Hepatocyte (in vitro differentiated cells): ENCODE data around the gene XYLT1. TPM values are rescaled to one million over a fixed set of nuclear protein-coding genes. Genes with fewer than 3 reads are reported as not detected.

Experiments used
- DNase-seq: peaks from one replicate; pipeline ENCODE4 v3.0.0-alpha.2; 2016; ENCODE audit warnings: low spot score
- H2AFZ ChIP-seq: fragments of 200-600 bp; sonication (generic); 2 replicates; pipeline ENCODE4 v1.6.0; 2016; ENCODE audit warnings: antibody characterized with exemption, mild to moderate bottlenecking
- H3K27ac ChIP-seq: fragments of 200-600 bp; sonication (generic); 2 replicates; pipeline ENCODE4 v1.5.1; 2016; ENCODE audit warnings: mild to moderate bottlenecking
- H3K27me3 ChIP-seq: fragments of 200-600 bp; sonication (generic); 2 replicates; pipeline ENCODE4 v1.6.1; 2016
- H3K36me3 ChIP-seq: fragments of 200-600 bp; sonication (generic); replicated peaks from 2 replicates; pipeline ENCODE4 v1.5.1; 2016; ENCODE audit warnings: low read depth; ENCODE audit not compliant: insufficient read depth
- H3K4me1 ChIP-seq: fragments of 200-600 bp; sonication (generic); 2 replicates; pipeline ENCODE4 v1.5.1; 2016; ENCODE audit warnings: mild to moderate bottlenecking, moderate library complexity; ENCODE audit not compliant: insufficient read depth
- H3K4me2 ChIP-seq: fragments of 200-600 bp; sonication (generic); 2 replicates; pipeline ENCODE4 v1.6.0; 2016
- H3K4me3 ChIP-seq: fragments of 200-600 bp; sonication (generic); 2 replicates; pipeline ENCODE4 v1.5.1; 2016; ENCODE audit warnings: mild to moderate bottlenecking
- H3K79me2 ChIP-seq: fragments of 200-600 bp; sonication (generic); 2 replicates; pipeline ENCODE4 v1.6.0; 2017; ENCODE audit warnings: mild to moderate bottlenecking
- H3K9me2 ChIP-seq: fragments of 200-600 bp; sonication (generic); replicated peaks from 2 replicates; pipeline ENCODE4 v1.6.0; 2017; ENCODE audit warnings: mild to moderate bottlenecking; ENCODE audit not compliant: insufficient read depth
- H3K9me3 ChIP-seq: fragments of 200-600 bp; sonication (generic); 2 replicates; pipeline ENCODE4 v1.5.1; 2016; ENCODE audit warnings: low read depth, mild to moderate bottlenecking
- H4K20me1 ChIP-seq: fragments of 200-600 bp; sonication (generic); 2 replicates; pipeline ENCODE4 v1.6.0; 2016; ENCODE audit warnings: mild to moderate bottlenecking; ENCODE audit not compliant: insufficient read depth, poor library complexity, severe bottlenecking
- EZH2 ChIP-seq: fragments of 200-600 bp; sonication (generic); IDR thresholded peaks from 2 replicates; pipeline ENCODE4 v1.6.1; 2016; ENCODE audit warnings: antibody characterized with exemption, mild to moderate bottlenecking, borderline replicate concordance
- EZH2phosphoT487 ChIP-seq: fragments of 200-600 bp; sonication (generic); IDR thresholded peaks from one replicate; pipeline ENCODE4 v1.6.1; 2018; ENCODE audit warnings: antibody characterized with exemption, mild to moderate bottlenecking, low read depth, moderate library complexity; ENCODE audit not compliant: unreplicated experiment, severe bottlenecking
- WGBS: methylation state at CpG from one replicate; pipeline ENCODE4 v1.1.6; 2016; ENCODE audit warnings: low lambda C conversion rate; ENCODE audit errors: missing lambda C conversion rate; 5-methylcytosine and 5-hydroxymethylcytosine counted together
- polyA plus RNA-seq: library from polyadenylated mRNA; unstranded; fragments of >200 nt; fragmentation: Nextera tagmentation; extraction: Ambion mirVana; gene quantifications from 2 replicates; pipeline ENCODE4 v1.2.1, GENCODE V29; 2016
- total RNA-seq: library from RNA; depleted of rRNA; stranded (reverse); fragments of >200 nt; gene quantifications from 2 replicates; pipeline ENCODE4 v1.2.3, GENCODE V29; 2014
- TF ChIP-seq, protein P1 (sequence below): fragments of 200-600 bp; sonication (generic); IDR thresholded peaks from 2 replicates; pipeline ENCODE4 v1.5.1; 2016; ENCODE audit warnings: antibody characterized with exemption, mild to moderate bottlenecking; ENCODE audit not compliant: poor library complexity

XYLT1 gene
- total and polyA plus RNA-seq, 2 experiments from 2014 or later: 6.9 to 13.7 TPM

DNA sequence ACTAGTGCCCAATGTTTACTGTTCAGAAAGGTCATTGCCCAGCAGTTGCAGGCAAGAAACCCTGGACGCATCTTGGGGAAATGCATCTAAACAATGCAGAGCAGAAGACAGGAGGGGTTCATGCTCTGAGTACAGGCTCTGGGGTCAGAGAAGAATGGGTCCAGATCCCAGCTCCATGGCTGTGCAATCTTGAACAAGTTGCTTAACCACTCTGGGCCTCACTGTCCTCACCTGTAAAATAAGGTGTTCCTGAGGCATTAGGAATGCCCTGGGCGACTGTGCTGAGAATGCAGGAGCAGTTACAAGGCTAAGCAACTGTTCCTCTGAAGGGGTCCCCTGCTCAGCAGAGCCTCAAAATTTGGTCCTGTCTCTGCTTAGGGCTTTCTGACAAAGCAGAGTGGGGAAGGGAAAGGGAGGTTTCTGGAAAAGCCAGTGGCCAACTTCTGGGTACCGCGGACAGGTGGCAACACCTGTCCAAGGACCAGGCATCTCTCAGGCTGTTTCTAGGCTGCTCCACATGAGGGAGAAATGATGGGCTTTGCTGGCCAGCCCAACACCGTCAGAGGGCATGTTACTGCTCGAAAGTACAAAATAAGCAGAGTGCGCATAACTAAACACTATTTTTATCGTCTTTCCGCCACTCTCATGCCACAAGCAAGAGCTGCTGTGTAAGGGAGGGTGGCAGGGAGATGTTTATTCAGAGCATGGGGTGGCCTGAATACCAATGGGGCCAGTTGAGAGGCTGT is 176.8 kb downstream of the XYLT1 start:
- peaks cover 3% of the 10 kb centered on the region for H3K79me2 ChIP-seq
- WGBS: 94% methylated on average over 9 of the region's 9 CpGs
- no peaks in the 10 kb centered on the region for H4K20me1 ChIP-seq
- H3K36me3 ChIP-seq: no peaks in the 10 kb centered on the region
- H3K4me1 ChIP-seq: peaks cover 7% of the 10 kb centered on the region
- H3K9me3 ChIP-seq: no peaks in the 10 kb centered on the region
- no peak overlapping the region for H3K27ac ChIP-seq
- H2AFZ ChIP-seq: no peak overlapping the region
- no peaks in the 10 kb centered on the region for H3K27me3 ChIP-seq
- TF ChIP-seq EZH2: no peak
- TF ChIP-seq, protein P1, sequence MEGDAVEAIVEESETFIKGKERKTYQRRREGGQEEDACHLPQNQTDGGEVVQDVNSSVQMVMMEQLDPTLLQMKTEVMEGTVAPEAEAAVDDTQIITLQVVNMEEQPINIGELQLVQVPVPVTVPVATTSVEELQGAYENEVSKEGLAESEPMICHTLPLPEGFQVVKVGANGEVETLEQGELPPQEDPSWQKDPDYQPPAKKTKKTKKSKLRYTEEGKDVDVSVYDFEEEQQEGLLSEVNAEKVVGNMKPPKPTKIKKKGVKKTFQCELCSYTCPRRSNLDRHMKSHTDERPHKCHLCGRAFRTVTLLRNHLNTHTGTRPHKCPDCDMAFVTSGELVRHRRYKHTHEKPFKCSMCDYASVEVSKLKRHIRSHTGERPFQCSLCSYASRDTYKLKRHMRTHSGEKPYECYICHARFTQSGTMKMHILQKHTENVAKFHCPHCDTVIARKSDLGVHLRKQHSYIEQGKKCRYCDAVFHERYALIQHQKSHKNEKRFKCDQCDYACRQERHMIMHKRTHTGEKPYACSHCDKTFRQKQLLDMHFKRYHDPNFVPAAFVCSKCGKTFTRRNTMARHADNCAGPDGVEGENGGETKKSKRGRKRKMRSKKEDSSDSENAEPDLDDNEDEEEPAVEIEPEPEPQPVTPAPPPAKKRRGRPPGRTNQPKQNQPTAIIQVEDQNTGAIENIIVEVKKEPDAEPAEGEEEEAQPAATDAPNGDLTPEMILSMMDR: no peak
- TF ChIP-seq EZH2phosphoT487: no peak
- H3K4me3 ChIP-seq: no peak overlapping the region
- no peak for DNase-seq
- H3K4me2 ChIP-seq: no peak overlapping the region
- no peaks in the 10 kb centered on the region for H3K9me2 ChIP-seq

DNA sequence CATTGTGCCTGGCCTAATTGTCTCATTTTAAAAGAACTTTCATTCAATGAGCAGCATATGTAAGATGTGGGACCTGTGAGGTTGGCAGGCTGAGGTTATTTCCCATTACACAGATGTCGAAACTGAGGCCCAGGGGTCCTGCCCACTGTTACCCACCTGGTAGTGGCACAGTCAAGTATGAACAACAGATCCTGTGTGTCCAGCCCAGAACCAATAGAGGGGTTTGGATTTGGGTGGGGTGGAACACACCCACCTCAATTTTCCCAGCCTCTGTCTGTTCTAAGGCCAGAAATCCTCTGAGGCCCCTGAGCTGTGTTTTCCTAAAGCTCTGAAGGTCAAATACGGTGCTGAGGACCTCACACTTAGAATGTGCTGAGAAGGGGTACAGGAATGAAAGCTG is 179.5 kb downstream of the XYLT1 start:
- H3K79me2 ChIP-seq: no peaks in the 10 kb centered on the region
- no peak for TF ChIP-seq EZH2phosphoT487
- TF ChIP-seq, protein P1: no peak
- no peak for TF ChIP-seq EZH2
- no peak overlapping the region for H2AFZ ChIP-seq
- no peaks in the 10 kb centered on the region for H3K36me3 ChIP-seq
- H4K20me1 ChIP-seq: no peaks in the 10 kb centered on the region
- no peak overlapping the region for H3K27ac ChIP-seq
- no peaks in the 10 kb centered on the region for H3K27me3 ChIP-seq
- no peak overlapping the region for H3K4me2 ChIP-seq
- 86% methylated on average over 2 of the region's 2 CpGs for WGBS
- peaks cover under 1% of the 10 kb centered on the region for H3K4me1 ChIP-seq
- no peaks in the 10 kb centered on the region for H3K9me2 ChIP-seq
- H3K9me3 ChIP-seq: no peaks in the 10 kb centered on the region
- DNase-seq: no peak
- no peak overlapping the region for H3K4me3 ChIP-seq

DNA sequence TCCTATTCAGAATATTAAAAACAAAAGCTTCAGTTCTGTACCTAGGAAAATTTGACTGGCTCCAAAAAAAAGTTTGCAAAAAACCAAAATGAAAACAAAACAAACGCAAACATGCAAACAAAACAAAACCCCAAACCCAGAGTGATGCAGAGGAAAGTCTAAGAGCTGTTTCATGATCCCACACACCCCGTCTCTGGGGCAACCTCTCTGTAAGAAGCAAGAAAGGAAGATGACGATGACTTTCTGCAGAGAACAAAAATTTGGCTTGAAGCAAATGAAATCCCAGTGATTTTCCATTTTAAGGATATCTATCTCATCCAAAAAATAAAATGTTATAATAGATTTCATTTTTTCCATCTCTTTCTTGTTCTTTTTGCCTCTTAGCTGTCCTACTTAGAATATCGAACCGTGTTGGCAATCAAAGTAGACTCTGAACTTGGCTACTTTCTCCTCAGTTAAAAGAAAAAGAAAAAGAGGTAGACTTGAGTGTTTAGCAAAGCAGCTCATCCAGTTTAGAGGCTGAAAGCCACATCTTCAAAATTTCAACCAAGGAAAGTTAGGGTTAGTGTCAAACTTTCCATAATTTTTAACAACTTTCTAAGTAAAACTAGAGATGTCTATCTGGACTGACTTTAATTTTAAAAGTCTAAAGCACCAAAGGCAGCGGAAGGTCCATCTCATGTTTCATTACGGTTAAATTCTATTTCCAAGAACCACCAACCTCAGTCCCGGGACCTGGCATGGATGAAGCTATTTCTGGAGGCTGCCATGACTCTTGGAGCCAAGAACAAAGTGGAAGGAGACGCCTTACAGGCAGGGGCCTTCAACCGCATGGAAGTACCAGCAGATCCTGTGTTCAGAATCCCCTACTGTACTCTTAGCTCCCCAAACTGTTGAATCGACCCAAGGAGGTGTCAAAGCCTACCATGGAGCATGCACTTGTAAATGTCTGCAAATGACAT is 180.8 kb downstream of the XYLT1 start:
- DNase-seq: no peak
- H3K79me2 ChIP-seq: no peaks in the 10 kb centered on the region
- H3K9me2 ChIP-seq: no peaks in the 10 kb centered on the region
- H3K9me3 ChIP-seq: no peaks in the 10 kb centered on the region
- H3K4me1 ChIP-seq: no peaks in the 10 kb centered on the region
- no peak overlapping the region for H3K4me3 ChIP-seq
- H3K27me3 ChIP-seq: no peaks in the 10 kb centered on the region
- no peak overlapping the region for H2AFZ ChIP-seq
- H3K4me2 ChIP-seq: no peak overlapping the region
- H3K36me3 ChIP-seq: no peaks in the 10 kb centered on the region
- WGBS: 89% methylated on average over 11 of the region's 11 CpGs
- no peaks in the 10 kb centered on the region for H4K20me1 ChIP-seq
- no peak overlapping the region for H3K27ac ChIP-seq
- no peak for TF ChIP-seq EZH2
- TF ChIP-seq EZH2phosphoT487: no peak
- TF ChIP-seq, protein P1: no peak
